H9 (cell line): ENCODE measurements around the gene SLC29A1. TPM values are rescaled to one million over a fixed set of nuclear protein-coding genes. Genes with fewer than 3 reads are reported as not detected.

ENCODE experiments used
- DNase-seq: peaks from one replicate; pipeline ENCODE4 v3.0.0-alpha.2; 2017
- H2AFZ ChIP-seq: one replicate; pipeline ENCODE4 v1.6.1; 2013; ENCODE audit warnings: mild to moderate bottlenecking, low read length, control low read depth, moderate library complexity
- H2AK5ac ChIP-seq: 2 replicates; pipeline ENCODE4 v1.6.1; 2013; ENCODE audit warnings: low read length, control low read depth, mixed read lengths; ENCODE audit not compliant: insufficient read length
- H2BK120ac ChIP-seq: one replicate; pipeline ENCODE4 v1.6.1; 2013; ENCODE audit warnings: low read depth, mild to moderate bottlenecking, low read length, control low read depth, inconsistent platforms; ENCODE audit not compliant: poor library complexity, severe bottlenecking
- H2BK12ac ChIP-seq: 2 replicates; pipeline ENCODE4 v1.6.1; 2013; ENCODE audit warnings: low read length, control low read depth, mixed read lengths, low read depth; ENCODE audit not compliant: insufficient read length
- H2BK15ac ChIP-seq: 2 replicates; pipeline ENCODE4 v1.6.1; 2013; ENCODE audit warnings: low read depth, low read length, control low read depth
- H2BK20ac ChIP-seq: one replicate; pipeline ENCODE4 v1.6.1; 2013; ENCODE audit warnings: low read depth, mild to moderate bottlenecking, low read length, control low read depth, inconsistent platforms; ENCODE audit not compliant: poor library complexity, severe bottlenecking
- H2BK5ac ChIP-seq: 2 replicates; pipeline ENCODE4 v1.6.1; 2013; ENCODE audit warnings: low read length, control low read depth, mixed read lengths; ENCODE audit not compliant: insufficient read length
- H3K14ac ChIP-seq: 2 replicates; pipeline ENCODE4 v1.6.1; 2013; ENCODE audit warnings: low read length, control low read depth; ENCODE audit not compliant: insufficient read depth
- H3K18ac ChIP-seq: 2 replicates; pipeline ENCODE4 v1.6.1; 2013; ENCODE audit warnings: low read depth, mild to moderate bottlenecking, mixed read lengths, low read length, control low read depth; ENCODE audit not compliant: insufficient read length
- H3K23ac ChIP-seq: 2 replicates; pipeline ENCODE4 v1.6.1; 2013; ENCODE audit warnings: low read length, control low read depth, mixed read lengths, low read depth; ENCODE audit not compliant: insufficient read length
- H3K23me2 ChIP-seq: 2 replicates; pipeline ENCODE4 v1.6.1; 2013; ENCODE audit warnings: low read depth, mild to moderate bottlenecking, mixed read lengths, low read length, control low read depth; ENCODE audit not compliant: insufficient read length, poor library complexity, severe bottlenecking
- H3K27ac ChIP-seq: 2 replicates; pipeline ENCODE4 v1.5.1; 2013; ENCODE audit warnings: low read length, control low read depth, mixed read lengths, low read depth; ENCODE audit not compliant: insufficient read length
- H3K27me3 ChIP-seq: 2 replicates; pipeline ENCODE4 v1.6.1; 2013; ENCODE audit warnings: low read length, control low read depth, inconsistent platforms; ENCODE audit not compliant: insufficient read depth
- H3K4ac ChIP-seq: 2 replicates; pipeline ENCODE4 v1.6.1; 2013; ENCODE audit warnings: low read depth, mild to moderate bottlenecking, control low read depth, inconsistent platforms, low read length, moderate library complexity
- H3K4me1 ChIP-seq: 2 replicates; pipeline ENCODE4 v1.6.1; 2013; ENCODE audit warnings: low read length, control low read depth, inconsistent platforms; ENCODE audit not compliant: insufficient read depth
- H3K4me2 ChIP-seq: 2 replicates; pipeline ENCODE4 v1.6.1; 2013; ENCODE audit warnings: low read length, control low read depth, mixed read lengths; ENCODE audit not compliant: insufficient read length, insufficient read depth
- H3K56ac ChIP-seq: 2 replicates; pipeline ENCODE4 v1.6.1; 2013; ENCODE audit warnings: low read depth, mild to moderate bottlenecking, mixed read lengths, low read length, control low read depth; ENCODE audit not compliant: insufficient read length
- H3K79me1 ChIP-seq: 2 replicates; pipeline ENCODE4 v1.6.1; 2013; ENCODE audit warnings: low read depth, mild to moderate bottlenecking, moderate library complexity, low read length, control low read depth, inconsistent platforms; ENCODE audit not compliant: insufficient read depth, poor library complexity, severe bottlenecking
- H3K79me2 ChIP-seq: 2 replicates; pipeline ENCODE4 v1.6.1; 2013; ENCODE audit warnings: low read length, control low read depth, inconsistent platforms; ENCODE audit not compliant: insufficient read depth
- H3K9ac ChIP-seq: 2 replicates; pipeline ENCODE4 v1.6.1; 2013; ENCODE audit warnings: low read length, control low read depth, mixed read lengths; ENCODE audit not compliant: insufficient read length; ENCODE audit errors: extremely low read depth
- H3K9me3 ChIP-seq: one replicate; pipeline ENCODE4 v1.6.1; 2013; ENCODE audit warnings: low read depth, low read length, inconsistent platforms; ENCODE audit not compliant: control insufficient read depth
- H3T11ph ChIP-seq: one replicate; pipeline ENCODE4 v1.6.1; 2013; ENCODE audit warnings: mild to moderate bottlenecking, low read length, control low read depth, inconsistent platforms
- H4K20me1 ChIP-seq: one replicate; pipeline ENCODE4 v1.6.1; 2013; ENCODE audit not compliant: control insufficient read depth, insufficient read length, insufficient read depth
- H4K5ac ChIP-seq: 2 replicates; pipeline ENCODE4 v1.6.1; 2013; ENCODE audit warnings: low read depth, mild to moderate bottlenecking, mixed read lengths, low read length, control low read depth; ENCODE audit not compliant: insufficient read length
- H4K8ac ChIP-seq: replicated peaks from 2 replicates; pipeline ENCODE4 v1.6.1; 2013; ENCODE audit warnings: low read length, control low read depth, mixed read lengths, low read depth; ENCODE audit not compliant: insufficient read length
- H4K91ac ChIP-seq: 2 replicates; pipeline ENCODE4 v1.6.1; 2013; ENCODE audit warnings: low read depth, mild to moderate bottlenecking, moderate library complexity, mixed read lengths, low read length, control low read depth; ENCODE audit not compliant: insufficient read length
- H3K27ac Mint-ChIP-seq, 3 experiments: 2 replicates in 2 of 3; 3 replicates in 1 of 3; pipeline ENCODE4 v1.8.0; 2020 to 2021; ENCODE audit warnings: mixed read lengths in 3 of 3, mild to moderate bottlenecking in 1 of 3, moderate library complexity in 1 of 3
- H3K27me3 Mint-ChIP-seq: 2 replicates; pipeline ENCODE4 v1.8.0; 2021; ENCODE audit warnings: low read depth, mild to moderate bottlenecking, moderate library complexity, mixed read lengths
- H3K36me3 Mint-ChIP-seq, 3 experiments: 2 replicates in 2 of 3; 3 replicates in 1 of 3; pipeline ENCODE4 v1.8.0; 2020 to 2021; ENCODE audit warnings: low read depth in 3 of 3, mixed read lengths in 3 of 3; ENCODE audit not compliant: insufficient read depth in 1 of 3
- H3K4me1 Mint-ChIP-seq, 2 experiments: 2 replicates each; pipeline ENCODE4 v1.8.0; 2020; ENCODE audit warnings: mixed read lengths in 2 of 2
- H3K4me3 Mint-ChIP-seq, 2 experiments: 2 replicates in 1 of 2; 3 replicates in 1 of 2; pipeline ENCODE4 v1.8.0; 2020 to 2021; ENCODE audit warnings: mild to moderate bottlenecking in 2 of 2, mixed read lengths in 2 of 2, moderate library complexity in 1 of 2
- H3K9me3 Mint-ChIP-seq, 2 experiments: 2 replicates in 1 of 2; 3 replicates in 1 of 2; pipeline ENCODE4 v1.8.0; 2020; ENCODE audit warnings: mild to moderate bottlenecking in 2 of 2, mixed read lengths in 2 of 2, moderate library complexity in 1 of 2
- WGBS: extraction: QIAGEN DNeasy Blood & Tissue Kit; methylation state at CpG from one replicate; pipeline ENCODE4 v1.1.7; 2013; ENCODE audit warnings: missing lambda C conversion rate, low lambda C conversion rate, mixed read lengths; ENCODE audit not compliant: insufficient read length; ENCODE audit errors: extremely low coverage; 5-methylcytosine and 5-hydroxymethylcytosine counted together
- total RNA-seq: library from RNA; stranded (reverse); gene quantifications from 2 replicates; pipeline ENCODE4 v1.2.1, GENCODE V29; 2021
- TF ChIP-seq, protein P1 (sequence below): fragments of 200-600 bp; sonication (generic); conservative IDR thresholded peaks from 3 replicates; pipeline ENCODE4 v1.8.0; 2021; ENCODE audit warnings: antibody characterized with exemption, mild to moderate bottlenecking

Gene SLC29A1
- total RNA-seq, 1 experiment from 2014 or later, result 124 TPM

DNA sequence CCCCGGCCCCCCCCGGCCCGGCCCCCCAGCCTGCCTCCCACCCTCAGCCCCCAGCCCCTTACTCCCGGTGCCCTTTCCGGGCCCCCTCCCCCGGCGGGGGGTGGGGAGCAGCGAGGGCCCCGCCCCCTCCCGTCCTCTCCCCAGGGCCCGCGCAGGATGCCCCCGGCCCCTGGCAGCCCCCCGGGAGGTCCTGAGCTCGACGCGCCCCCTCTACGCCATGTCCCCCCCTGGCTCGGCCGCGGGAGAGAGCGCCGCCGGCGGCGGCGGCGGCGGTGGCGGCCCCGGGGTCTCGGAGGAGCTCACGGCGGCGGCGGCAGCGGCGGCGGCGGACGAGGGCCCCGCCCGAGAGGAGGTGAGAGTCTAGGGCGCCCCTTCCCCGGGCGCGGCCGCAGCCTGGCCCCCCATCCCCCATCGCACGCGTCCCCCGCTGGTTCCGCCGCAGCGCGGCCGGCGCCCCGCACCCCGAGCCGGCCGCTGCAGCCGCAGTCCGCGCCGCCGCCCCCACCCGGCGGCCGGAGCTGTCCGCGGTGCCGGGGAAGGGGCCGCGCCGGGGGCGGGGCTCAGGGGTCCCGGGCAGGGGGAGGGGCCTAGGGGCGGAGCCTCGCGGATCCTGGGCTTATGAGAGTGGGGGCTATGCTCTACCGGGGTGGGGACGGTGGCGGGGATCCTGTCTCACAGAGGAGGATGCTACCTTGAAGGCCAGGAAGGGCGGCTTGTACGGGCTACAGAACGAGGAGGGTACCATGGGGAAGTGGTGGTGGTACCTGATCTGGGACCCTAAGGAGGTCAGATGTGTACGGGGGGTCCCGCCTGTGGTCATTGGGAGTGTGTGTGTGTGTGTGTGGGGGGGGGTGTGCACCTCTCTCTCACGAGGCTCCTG is 47.4 kb downstream of the SLC29A1 start:
- no peak overlapping the region for H2BK20ac ChIP-seq
- no peak overlapping the region for H4K91ac ChIP-seq
- no peak overlapping the region for H3K18ac ChIP-seq
- H4K5ac ChIP-seq, result no peak overlapping the region
- Mint-ChIP-seq H3K27me3 (peaks cover 20% of the 10 kb centered on the region), H3K36me3 (no peaks in the 10 kb centered on the region; a peak in 1 of 7 replicates), H3K4me3 (peak overlapping the region; percentile 68 to 88), H3K9me3 (no peaks in the 10 kb centered on the region), H3K4me1 (peaks cover 26 to 45% of the 10 kb centered on the region in 2 experiments), H3K27ac (no peak overlapping the region)
- TF ChIP-seq, protein P1, sequence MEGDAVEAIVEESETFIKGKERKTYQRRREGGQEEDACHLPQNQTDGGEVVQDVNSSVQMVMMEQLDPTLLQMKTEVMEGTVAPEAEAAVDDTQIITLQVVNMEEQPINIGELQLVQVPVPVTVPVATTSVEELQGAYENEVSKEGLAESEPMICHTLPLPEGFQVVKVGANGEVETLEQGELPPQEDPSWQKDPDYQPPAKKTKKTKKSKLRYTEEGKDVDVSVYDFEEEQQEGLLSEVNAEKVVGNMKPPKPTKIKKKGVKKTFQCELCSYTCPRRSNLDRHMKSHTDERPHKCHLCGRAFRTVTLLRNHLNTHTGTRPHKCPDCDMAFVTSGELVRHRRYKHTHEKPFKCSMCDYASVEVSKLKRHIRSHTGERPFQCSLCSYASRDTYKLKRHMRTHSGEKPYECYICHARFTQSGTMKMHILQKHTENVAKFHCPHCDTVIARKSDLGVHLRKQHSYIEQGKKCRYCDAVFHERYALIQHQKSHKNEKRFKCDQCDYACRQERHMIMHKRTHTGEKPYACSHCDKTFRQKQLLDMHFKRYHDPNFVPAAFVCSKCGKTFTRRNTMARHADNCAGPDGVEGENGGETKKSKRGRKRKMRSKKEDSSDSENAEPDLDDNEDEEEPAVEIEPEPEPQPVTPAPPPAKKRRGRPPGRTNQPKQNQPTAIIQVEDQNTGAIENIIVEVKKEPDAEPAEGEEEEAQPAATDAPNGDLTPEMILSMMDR, result no peak
- H4K8ac ChIP-seq, result no peak overlapping the region
- H2BK5ac ChIP-seq, result no peak overlapping the region
- H3K14ac ChIP-seq, result no peak overlapping the region
- no peak overlapping the region for H3K9ac ChIP-seq
- H4K20me1 ChIP-seq, result no peaks in the 10 kb centered on the region
- peak; percentile 73 for DNase-seq
- H2BK12ac ChIP-seq, result no peak overlapping the region
- H3K79me1 ChIP-seq, result no peaks in the 10 kb centered on the region
- no peak overlapping the region for H3T11ph ChIP-seq
- peaks cover 12% of the 10 kb centered on the region; the same call in 1 of the 2 replicates for H3K4me1 ChIP-seq
- no CpG with 5 or more reads among the region's 90 CpGs for WGBS
- no peaks in the 10 kb centered on the region for H3K9me3 ChIP-seq
- H3K27ac ChIP-seq, result no peak overlapping the region
- no peak overlapping the region for H2BK120ac ChIP-seq
- H3K4ac ChIP-seq, result no peak overlapping the region
- no peak overlapping the region for H2AFZ ChIP-seq
- peaks cover 5% of the 10 kb centered on the region for H3K23me2 ChIP-seq
- peak overlapping the region; percentile 22 for H3K4me2 ChIP-seq
- no peaks in the 10 kb centered on the region for H3K79me2 ChIP-seq
- no peak overlapping the region for H2AK5ac ChIP-seq
- no peak overlapping the region for H3K23ac ChIP-seq
- H2BK15ac ChIP-seq, result no peak overlapping the region
- no peak overlapping the region for H3K56ac ChIP-seq
- peaks cover 7% of the 10 kb centered on the region; the same call in 1 of the 2 replicates for H3K27me3 ChIP-seq
